Measurements from ENCODE around the gene GDPD5. TPM values are rescaled to one million over a fixed set of nuclear protein-coding genes. Genes with fewer than 3 reads are reported as not detected.

Gene GDPD5
- total RNA-seq, 1 experiment from 2014 or later, result 7.8 TPM

DNA sequence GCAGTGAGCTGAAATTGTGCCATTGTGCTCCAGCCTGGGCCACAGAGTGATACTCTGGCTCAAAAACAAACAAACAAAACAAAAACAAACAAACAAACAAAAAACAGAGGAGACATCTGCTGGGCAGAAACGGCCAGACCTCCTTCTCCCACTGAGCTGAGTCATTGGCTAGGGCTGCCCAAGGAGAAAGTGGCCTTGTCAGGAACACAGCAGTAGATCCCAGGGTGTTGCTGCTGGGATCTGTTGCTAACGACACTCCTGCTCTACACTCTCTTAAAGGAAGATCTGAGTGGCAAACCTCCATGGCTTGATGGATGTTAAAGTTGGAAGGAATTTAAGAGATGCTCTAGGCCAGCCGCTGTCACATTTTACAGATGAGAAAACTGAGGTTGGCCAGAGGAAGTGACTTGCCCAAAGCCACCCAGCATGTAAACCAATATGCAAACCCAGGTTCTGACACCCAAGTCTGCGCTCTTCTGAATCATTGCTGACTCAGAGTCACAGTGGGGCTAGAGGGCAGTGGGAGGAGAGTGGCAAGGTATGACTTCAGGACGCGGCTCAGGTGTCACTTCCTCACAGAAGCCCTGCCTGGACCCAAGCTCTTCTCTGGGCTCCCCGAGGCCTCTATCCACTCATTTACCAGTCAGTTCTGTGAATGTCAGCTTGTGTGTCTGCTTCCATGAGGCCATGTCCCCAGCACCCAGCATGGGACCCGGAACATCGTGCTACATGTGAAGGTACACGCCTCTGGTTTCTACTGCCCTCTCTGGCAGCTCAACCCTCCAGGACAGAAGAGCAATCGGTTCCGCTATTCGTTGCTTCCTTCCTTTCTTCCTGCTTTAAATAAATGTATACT is 11.3 kb upstream of the GDPD5 start:
- H3K79me1 ChIP-seq (ENCODE audit: insufficient read depth, low read depth, low read length, poor library complexity, severe bottlenecking), result no peaks in the 10 kb centered on the region
- H2BK20ac ChIP-seq (ENCODE audit: low read depth, low read length, poor library complexity, severe bottlenecking), result no peak overlapping the region
- H4K20me1 ChIP-seq (ENCODE audit: control insufficient read depth, insufficient read depth, insufficient read length), result no peaks in the 10 kb centered on the region
- no peaks in the 10 kb centered on the region for H3K9me3 Mint-ChIP-seq
- H3K14ac ChIP-seq (ENCODE audit: insufficient read depth, low read length), result no peak overlapping the region
- H3K56ac ChIP-seq (ENCODE audit: insufficient read length, low read depth, low read length), result no peak overlapping the region
- H3K27ac ChIP-seq (ENCODE audit: insufficient read length, low read depth, low read length), result no peak overlapping the region
- H3K9me3 ChIP-seq (ENCODE audit: control insufficient read depth, low read depth, low read length), result no peaks in the 10 kb centered on the region
- H3K23me2 ChIP-seq (ENCODE audit: insufficient read length, low read depth, low read length, poor library complexity, severe bottlenecking), result no peaks in the 10 kb centered on the region
- H3K4ac ChIP-seq (ENCODE audit: low read depth, low read length), result no peak overlapping the region
- DNase-seq, result no peak
- H2BK5ac ChIP-seq (ENCODE audit: insufficient read length, low read length), result no peak overlapping the region
- H2AFZ ChIP-seq (ENCODE audit: low read length), result no peak overlapping the region
- H3K4me1 ChIP-seq (ENCODE audit: insufficient read depth, low read length), result no peaks in the 10 kb centered on the region
- no peak overlapping the region for H3K9ac ChIP-seq (ENCODE audit: extremely low read depth, insufficient read length, low read length)
- peaks cover 6% of the 10 kb centered on the region for H3K27me3 Mint-ChIP-seq (ENCODE audit: low read depth)
- no peak overlapping the region for H2AK5ac ChIP-seq (ENCODE audit: insufficient read length, low read length)
- TF ChIP-seq, protein P1, sequence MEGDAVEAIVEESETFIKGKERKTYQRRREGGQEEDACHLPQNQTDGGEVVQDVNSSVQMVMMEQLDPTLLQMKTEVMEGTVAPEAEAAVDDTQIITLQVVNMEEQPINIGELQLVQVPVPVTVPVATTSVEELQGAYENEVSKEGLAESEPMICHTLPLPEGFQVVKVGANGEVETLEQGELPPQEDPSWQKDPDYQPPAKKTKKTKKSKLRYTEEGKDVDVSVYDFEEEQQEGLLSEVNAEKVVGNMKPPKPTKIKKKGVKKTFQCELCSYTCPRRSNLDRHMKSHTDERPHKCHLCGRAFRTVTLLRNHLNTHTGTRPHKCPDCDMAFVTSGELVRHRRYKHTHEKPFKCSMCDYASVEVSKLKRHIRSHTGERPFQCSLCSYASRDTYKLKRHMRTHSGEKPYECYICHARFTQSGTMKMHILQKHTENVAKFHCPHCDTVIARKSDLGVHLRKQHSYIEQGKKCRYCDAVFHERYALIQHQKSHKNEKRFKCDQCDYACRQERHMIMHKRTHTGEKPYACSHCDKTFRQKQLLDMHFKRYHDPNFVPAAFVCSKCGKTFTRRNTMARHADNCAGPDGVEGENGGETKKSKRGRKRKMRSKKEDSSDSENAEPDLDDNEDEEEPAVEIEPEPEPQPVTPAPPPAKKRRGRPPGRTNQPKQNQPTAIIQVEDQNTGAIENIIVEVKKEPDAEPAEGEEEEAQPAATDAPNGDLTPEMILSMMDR (conservative IDR thresholded peaks at IDR 0.05), result no peak
- H3K4me1 Mint-ChIP-seq, result peaks cover 12 to 19% of the 10 kb centered on the region in 2 experiments
- H4K91ac ChIP-seq (ENCODE audit: insufficient read length, low read depth, low read length), result no peak overlapping the region
- H4K5ac ChIP-seq (ENCODE audit: insufficient read length, low read depth, low read length), result no peak overlapping the region
- H3K4me2 ChIP-seq (ENCODE audit: insufficient read depth, insufficient read length, low read length), result no peak overlapping the region
- no peak overlapping the region for H2BK12ac ChIP-seq (ENCODE audit: insufficient read length, low read depth, low read length)
- H3K18ac ChIP-seq (ENCODE audit: insufficient read length, low read depth, low read length), result no peak overlapping the region
- H2BK15ac ChIP-seq (ENCODE audit: low read depth, low read length), result no peak overlapping the region
- no peak overlapping the region; a peak in 1 of 7 replicates for H3K27ac Mint-ChIP-seq
- no peak overlapping the region for H3K23ac ChIP-seq (ENCODE audit: insufficient read length, low read depth, low read length)
- no peak overlapping the region for H3K4me3 Mint-ChIP-seq
- no peaks in the 10 kb centered on the region for H3K27me3 ChIP-seq (ENCODE audit: insufficient read depth, low read length)
- no peak overlapping the region for H3T11ph ChIP-seq (ENCODE audit: low read length)
- no peaks in the 10 kb centered on the region for H3K79me2 ChIP-seq (ENCODE audit: insufficient read depth, low read length)
- no CpG with 5 or more reads among the region's 13 CpGs for WGBS (ENCODE audit: extremely low coverage, insufficient read length, low lambda C conversion rate)
- H3K36me3 Mint-ChIP-seq (ENCODE audit: insufficient read depth in 1 of 3, low read depth in 3 of 3), result no peaks in the 10 kb centered on the region
- H4K8ac ChIP-seq (replicated peaks; ENCODE audit: insufficient read length, low read depth, low read length), result no peak overlapping the region
- H2BK120ac ChIP-seq (ENCODE audit: low read depth, low read length, poor library complexity, severe bottlenecking), result no peak overlapping the region
